Activated T-helper 9 cell treated with anti-CD3 and anti-CD28 coated beads, Interleukin-2, amount 50 U/mL, for 16 hours (primary cell): ENCODE data around the gene TNNI2.

Experiments used
- DNase-seq: peaks from one replicate; pipeline ENCODE4 v3.0.0-alpha.2; 2020; ENCODE audit warnings: low read depth

Gene TNNI2

DNA sequence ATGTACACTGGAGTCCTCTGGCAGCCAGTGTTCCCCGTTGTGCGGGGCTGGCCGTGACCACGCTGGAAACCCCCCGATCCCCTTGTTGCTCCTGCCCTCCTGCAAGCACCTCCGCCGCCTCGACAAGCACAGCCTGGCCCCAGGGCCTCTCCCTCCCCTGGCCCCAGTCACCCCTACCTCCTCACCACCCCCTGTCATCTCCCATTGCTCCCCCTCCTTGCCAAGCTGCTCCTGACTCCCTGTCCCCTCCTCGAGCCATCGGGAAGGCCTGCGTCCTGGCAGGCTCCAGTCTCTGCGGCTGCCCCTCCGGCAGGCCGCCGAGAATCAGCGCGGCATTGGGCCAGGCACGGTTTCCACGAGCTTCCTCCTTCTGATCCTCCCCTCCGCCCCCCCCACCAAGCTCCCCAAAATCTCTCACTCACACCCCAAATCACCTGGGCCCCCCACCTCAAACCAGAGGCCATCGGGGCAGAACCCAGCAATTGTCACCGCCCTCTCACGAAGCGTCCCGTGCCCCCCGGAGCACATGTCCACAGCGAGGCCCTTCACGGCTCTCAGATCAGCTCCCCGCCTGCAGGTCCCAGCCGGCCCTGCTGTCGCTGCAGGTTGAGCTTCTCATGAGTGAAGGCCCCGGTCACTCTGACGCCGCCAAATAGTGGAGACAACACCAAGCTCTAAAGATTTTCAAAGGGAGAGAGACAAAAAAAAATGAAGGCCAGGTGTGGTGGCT, 8.4 kb downstream of the TNNI2 start:
- no peak for DNase-seq

DNA sequence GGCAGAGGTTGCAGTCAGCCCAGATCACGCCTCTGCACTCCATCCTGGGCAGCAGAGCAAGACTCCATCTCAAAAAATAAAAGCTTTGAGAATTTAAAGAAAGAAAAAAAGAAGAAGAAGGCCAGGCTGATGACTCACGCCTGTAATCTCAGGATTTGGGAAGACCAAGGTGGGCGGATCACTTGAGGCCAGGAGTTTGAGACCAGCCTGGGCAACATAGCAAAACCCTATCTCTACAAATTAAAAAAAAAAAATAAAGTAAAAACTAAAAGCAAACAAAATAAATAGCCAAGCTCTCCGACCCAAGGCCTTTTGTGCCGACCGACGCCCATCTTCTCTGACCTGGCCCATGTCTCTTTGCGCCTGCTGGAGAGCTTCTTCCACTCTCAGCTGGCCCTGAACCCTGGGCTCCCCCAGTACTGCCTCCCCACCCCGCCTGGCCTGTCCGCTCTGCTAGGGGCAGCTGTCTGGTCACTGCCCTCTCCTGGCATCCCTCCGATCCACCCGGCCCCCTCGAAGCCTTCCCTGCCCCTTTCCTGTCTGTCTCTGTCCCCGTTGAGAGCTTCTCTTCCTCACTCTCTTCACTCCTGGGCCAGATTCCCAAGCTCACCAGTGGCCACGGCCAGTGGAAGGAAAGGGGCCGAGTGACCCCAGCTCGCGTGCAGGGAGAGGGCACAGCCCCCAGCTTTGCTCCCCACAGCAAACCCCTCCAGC, 9.3 kb downstream of the TNNI2 start:
- no peak for DNase-seq

DNA sequence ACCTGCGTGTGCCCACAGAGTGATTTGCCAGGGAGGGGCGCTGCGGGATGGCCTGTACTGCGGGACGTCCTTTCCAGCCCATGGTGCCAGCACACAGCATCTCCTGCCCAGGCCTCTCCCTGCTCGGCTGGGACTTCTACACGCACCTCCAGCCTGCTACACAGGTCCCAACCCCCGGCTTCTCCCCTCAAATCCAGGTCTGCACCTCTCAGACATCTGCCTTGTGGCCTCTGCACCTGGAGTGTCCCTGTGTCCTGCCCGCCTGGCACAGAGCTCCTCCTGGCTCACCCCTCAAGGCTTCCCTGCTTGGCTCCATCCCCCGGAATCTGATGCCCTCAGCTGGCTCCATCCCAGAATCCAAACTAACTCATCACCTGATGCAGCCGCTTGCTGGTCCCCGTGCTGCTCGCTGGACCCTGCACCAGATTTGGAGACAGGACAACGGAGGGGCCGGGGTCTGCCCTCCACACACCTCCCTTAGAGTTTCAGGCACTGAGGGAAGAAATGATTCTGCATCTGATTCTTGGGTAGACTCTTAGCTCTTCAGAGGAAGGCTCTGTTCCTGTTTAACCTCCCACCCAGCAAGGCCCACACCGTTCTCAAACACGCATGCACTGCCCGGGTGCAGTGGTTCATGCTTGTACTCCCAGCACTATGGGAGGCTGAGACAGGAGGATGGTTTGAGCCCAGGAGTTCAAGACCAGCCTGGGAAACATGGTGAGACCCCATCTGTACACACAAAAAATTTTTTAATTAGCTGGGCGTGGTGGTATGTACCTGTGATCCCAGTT, 10.1 kb downstream of the TNNI2 start:
- no peak for DNase-seq

DNA sequence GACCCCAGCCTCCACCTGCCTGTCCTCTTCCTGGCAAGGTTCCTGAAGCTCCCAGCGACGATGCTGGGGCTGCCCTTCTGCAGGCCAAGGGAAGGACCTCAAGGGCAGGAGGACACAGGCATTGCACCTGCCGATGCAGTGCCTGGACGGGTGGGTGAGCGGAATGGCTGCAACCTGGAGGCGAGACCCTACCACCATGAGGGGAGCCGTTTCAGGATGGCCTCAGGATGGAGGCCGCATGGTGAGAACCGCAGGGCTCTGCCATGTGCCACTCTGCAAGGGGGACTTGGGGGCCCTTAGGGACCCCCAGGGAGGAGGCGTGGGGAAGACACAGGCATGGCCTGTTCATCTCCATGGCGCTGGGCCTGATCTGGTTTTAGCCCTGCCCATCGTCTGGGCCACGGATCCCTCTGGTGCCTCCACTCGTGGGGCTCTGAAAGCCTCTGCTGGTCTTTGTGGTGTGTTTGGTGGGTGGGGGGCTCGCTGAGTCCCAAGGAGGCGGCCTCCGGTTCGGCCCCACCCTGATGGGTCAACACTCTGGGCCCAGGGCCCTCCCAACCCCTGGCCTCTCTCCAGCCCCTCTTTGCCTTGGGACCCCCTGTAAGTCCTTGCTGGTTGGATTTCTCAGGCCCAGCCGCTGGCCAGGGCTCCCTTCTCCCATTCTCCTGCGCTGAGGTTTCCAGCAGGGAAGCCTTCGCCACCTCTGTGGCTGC, 12.8 kb downstream of the TNNI2 start:
- DNase-seq = no peak

DNA sequence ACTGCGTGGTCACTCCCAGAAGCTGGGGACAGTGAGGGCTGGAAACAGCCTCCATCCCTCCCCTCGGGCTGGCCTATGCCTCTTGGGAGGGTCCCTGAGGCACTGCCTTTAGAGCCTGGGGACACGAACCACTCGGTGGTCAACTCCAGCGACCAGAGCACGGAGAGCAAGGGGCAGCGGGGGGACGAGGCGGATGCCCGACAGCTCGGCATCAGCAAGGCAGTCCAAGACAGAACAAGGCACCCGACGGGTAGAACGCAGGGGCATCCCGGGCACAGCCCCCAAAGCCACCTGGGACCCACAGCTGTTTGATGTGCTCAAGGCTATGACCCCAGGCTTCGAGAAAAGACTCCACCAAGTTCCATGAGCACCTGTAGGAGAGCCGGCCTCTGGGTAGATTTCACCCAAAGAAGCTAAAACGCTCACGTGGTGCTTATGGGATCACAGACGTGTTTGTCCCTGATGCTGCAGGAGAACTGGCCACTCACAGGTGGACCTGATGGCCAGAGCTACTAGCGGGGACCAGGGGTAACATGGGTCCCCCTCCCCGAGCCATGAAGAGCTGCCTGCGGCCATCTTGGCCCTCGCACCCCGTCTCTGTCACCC, 13.6 kb downstream of the TNNI2 start:
- no peak for DNase-seq

DNA sequence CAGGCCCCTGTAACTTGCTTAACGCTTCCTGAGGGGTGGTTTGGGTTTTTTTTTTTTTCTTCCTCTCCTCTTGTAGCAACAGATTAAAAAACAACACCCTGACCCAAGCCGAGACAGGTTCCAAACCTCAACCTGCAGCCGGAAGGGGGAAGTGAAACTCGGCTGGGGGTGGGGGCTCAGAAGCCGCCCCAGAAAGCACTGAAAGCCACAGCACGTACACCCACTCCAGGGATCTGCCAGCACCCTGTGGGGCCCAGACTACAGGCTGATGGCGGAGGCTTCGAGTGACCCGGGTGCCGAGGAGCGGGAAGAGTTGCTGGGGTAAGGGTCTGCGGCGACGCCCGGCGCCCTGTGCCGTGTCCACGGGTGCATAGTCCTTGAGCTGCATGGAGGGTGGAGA, 14.1 kb downstream of the TNNI2 start, which contains the start of gene LSP1:
LSP1 (plus strand) TSS at position 208 of the 400 bp plus-strand sequence; CDS start at position 269, 61 bp downstream.
- peak; percentile 75 for DNase-seq

DNA sequence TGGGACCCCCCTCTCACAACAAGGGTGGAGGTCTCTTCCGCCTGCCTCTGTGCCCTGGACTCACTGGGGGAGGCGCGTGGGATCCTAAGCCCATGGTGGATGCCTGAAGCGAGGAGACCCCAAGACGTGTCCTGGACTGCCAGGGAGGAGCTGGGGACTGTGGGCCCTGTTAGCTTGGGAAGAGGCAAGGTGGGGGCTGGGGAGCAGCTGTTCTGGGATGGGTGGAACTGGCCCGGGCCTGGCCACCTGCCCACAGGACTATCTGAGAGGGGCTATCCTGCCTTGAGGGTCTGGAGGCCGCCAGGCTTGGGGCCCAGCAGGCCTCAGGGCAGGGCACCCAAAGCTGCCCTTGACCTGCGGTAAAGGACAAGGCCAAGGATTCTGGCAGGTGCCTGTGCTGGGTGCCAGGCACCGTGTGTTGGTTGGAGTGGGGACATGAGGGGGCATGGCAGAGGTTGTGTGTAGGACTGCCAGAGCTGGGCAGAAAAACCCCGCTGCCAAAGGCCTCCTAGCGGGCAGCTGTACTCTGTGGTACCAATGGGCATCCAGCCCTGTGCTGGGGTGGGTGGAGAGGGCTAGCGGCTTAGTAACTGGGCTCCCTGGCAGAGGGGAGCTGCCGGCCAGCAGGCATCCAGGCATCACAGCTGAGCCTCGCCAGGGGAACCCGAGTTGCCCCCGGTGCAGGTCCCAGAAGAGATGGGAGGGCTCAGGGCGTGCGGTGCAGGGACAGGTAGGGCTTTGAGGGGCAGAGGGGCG, 14.8 kb downstream of the TNNI2 start:
- DNase-seq = no peak

DNA sequence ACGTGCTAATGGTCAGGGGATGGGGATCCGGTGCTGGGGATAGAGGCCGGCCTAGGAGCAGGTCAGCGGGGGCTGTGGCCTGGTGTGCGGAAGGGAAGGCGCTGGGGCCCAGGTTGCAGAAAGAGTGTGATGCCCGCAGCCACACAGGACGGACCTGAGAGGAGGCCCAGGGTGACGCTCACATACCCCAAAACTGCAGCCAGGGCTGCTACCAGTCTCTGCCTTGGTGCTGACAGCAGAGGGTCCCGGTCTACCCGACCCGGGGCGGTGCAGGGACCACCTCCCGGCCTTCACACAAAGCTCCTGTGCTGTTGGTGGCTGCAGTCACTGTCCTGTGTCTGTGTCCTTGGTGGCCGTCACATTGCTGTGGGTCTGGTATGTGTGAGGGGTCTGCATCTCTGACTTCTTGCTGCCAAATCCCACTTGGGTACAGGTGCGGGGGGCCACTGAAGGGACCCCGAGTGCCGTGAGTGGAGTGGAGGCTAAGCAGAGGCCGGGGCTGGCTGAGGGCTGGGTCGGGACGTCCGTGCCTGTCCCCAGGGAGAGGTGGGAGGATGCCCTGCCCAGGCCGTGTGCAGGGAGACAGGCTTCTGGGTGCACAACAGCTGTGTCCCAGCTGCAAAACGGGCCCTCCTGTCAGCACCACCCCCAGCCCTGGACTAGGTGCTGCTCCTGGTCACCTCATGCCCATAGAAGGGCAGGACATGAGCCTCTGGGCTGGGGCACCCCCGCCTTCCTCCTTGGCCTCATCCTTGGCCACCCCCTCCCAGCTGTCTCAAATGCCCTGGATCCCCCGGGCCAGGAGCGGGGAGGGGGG, 15.6 kb downstream of the TNNI2 start:
- DNase-seq = no peak

DNA sequence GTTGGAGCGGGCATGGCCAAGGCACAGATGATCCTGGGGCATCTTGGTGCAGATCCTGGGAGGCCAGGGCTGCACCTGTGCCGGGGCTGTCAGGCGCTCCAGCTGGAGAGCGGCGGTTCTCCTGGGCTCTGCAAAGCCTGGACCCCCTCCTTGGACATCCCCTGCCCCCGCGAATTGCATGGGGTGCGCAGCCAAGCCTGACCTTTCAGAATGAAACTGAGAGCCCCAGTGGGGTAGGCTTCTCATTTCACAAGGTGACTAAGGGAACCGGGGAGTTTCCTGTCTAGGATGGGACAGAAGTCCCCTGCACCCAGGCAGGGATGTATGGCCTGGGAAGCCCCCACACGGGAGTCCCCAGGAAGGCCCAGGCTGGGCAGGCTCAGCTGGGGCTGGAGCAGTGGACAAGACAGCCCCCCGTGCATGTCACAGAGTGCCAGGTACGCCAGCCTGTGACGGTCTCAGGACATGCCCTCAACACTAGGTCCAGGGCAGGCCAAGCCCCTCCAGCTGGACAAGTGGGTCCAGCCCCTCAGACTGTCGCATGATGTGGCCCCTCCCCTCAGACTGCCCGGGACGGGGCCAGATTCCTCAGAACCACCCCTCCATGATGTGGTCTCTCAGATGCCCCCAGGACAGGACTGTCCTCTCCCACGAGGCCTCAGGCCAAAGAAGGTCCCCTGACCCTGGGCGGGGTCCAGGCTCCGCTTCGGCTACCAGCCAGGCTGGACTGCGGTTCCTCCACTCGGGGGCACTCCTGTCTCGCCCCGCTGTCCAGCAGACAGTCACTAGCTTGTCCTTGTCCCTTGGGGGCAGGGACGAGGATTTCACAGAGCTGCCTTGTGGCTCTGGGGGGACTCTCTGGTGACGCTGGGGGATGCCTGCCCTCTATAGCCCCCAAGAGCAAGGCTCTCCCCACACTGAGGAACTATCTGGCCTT, 16.4 kb downstream of the TNNI2 start:
- peak; percentile 35 for DNase-seq

DNA sequence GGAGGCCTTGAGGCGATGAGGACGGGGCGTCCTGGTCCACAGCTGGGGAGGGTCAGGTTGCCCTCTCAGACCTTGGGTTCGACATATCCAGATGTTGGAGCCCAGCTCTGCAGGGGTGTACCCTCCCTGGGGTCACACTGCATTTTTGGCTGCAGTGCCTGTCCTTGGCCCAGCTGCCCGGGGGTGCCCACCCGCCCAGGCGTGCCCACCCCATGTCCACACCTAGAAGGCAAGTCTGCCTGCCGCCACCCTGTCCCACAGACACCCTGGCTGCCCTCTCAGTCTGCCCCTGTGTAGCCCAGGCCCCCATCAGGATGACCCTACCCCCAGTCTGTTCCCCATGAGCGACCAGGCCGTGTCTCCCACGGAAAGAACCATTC, 17.1 kb downstream of the TNNI2 start:
- no peak for DNase-seq

DNA sequence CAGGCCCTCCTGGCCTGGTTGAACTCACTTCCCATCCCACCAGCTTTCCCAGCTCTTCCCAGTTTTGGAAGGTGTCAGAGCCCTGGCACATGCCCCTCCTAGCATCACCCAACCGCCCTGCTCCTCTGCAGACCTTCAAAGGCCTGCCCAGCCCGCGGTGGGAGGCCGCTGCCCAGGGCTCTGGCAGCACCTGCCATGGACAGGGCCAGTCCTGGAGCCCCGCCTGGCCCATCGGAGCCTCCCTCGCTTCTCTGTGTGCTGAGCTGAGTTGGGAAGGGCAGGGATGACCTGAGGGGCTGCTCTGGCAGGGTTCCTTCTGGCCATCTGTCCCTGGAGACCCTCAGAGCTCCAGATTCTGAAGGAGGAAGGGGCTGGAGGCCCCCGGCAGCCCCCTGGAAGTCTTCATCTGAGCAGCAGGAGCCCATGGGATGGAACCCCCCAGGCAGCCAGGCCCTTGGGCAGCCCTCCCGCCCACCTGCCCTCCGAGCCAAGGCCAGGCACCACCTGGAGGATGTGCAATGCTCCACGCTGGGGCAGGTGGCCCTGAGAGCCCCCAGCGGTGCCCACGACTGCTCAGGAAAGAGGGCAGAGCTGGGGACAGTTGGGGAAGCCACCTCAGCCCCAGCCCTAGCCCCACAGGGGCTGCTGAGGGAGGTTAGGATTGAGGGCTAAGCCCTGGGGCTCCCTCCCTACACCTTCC, 17.7 kb downstream of the TNNI2 start:
- DNase-seq = no peak

DNA sequence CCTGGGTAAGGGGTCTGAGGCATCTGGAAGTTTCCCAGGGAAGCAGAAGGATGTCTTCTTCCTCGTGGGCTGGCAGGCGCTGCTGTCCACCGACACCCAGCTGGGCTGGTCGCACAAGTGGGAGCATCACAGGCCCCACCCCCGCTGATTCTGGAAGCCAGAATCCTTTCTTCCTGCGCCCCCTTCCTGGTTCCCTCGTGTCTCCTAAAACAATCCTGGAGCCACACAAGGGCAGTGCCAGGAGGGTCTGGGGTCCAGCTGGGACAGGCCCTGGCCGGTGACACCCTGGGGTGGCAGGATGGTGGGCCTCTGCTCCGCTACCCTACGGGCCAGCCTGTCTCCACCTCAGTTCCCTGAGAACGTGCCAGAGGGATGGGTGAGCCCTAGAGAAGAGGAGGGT, 18.3 kb downstream of the TNNI2 start:
- DNase-seq = no peak

DNA sequence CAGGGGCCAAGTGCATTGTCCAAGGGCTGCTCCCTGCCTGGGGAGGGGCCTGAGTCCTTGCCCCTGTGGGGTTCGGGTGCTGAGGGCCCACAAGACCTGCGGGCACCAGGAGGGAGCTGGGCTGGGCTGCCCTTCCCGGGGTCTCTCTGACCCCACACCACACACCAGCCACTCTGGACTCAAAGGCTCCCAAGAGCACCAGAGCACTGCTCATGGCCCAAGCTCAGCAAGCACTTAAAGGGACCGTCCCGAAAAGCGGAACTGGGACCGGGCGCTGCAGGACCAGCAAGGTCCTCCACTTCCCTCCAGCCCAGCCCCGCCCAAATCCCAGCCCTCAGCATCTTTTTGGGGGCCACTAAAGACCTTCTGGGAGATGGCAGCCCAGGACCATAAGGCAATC, 19.4 kb downstream of the TNNI2 start:
- DNase-seq = no peak

DNA sequence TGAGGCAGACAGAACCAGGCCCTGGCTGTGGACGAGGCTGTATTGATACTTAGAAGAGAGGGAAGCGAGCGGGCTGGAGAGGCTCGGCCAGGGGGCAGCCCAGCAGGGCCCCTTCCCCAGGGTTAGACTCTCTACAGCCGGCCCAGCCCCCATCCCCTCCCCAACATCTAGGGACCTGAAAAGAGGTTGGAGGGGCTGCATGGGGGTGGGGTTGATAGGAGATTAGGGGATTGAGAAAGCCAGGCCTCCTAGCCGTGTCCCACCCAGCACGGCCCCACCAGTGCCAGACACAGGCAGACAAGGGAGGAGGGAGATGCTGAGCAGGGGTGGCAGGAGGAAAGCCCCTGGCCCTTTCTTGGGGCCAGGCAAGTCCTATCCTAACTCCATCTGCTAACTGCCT, 19.8 kb downstream of the TNNI2 start:
- no peak for DNase-seq

DNA sequence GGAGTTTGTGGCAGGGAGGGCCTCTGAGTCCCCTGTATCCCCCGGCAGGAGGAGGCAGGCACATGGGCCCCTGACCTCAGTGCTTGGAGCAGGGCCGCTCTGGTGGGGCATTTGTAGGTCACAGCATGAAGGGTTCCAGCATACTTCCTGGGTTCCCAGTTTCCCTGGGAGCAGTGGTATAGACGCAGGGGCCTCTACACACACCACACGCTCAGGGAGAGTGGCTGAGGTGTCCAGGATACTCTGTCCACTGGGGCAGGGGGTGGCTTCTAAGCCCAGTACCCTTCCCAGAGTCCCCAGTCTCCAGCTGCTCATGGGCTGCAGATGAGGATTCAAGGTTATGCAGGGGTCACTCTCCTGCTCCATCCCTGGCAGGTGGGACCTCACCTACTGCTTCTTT, 20.2 kb downstream of the TNNI2 start:
- no peak for DNase-seq

DNA sequence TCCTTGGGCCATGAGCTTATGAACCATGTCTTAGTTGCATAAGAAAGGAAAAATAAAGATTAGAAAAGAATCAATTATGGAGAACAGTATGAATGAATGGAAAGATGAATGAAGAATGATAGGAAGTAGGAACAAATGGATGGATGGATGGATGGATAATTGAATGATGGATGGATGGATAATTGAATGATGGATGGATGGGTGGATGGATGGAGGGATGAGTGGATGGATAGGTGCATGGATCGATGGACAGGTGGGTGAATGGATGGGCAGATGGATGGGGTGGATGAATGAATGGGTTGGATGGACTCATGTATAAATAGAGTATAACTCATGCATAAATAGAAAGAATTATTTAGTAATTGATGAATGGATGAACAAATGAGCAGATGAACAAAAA, 21.3 kb downstream of the TNNI2 start:
- DNase-seq = no peak

DNA sequence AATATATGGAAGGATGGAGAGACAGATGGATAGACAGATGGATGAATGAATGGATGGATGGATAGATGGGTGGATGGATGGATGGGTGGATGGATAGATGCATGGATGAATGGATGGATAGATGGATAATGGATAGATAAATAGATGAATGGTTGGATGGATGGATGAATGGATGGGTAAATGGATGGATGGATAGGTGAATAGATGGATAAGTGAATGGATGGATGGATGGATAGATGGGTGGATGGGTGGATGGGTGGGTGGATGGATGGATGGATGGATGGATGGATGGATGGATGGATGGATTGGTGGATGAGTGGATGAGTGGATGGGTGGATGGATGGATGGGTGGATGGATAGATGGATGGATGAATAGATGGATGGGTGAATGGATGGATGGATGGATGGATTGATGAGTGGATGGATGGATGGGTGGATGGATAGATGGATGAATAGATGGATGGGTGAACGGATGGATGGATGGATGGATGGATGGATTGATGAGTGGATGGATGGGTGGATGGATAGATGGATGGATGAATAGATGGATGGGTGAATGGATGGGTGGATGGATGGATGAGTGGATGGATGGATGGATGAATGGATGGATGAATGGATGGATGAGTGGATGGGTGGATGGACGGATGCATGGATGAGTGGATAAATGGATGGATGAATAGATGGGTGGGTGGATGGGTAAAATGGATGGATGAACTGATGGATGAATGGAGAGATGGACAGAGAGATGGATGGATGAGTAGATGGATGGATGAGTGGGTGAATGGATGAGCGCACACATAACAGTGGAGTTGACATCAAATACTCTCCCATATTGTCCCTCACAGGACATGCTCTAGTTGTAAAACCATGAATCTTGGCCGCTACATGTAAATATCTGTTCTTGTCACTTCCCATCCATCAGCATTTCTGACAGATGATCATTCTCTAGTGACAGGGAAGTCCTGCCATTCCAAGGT, 22.9 kb downstream of the TNNI2 start:
- DNase-seq = no peak
